Parathyroid adenoma (tissue), 2 donors: ENCODE data around the gene IMMP2L.

Experiments used
- H2AFZ ChIP-seq: fragments of 300-600 bp; sonication (generic); one replicate; pipeline ENCODE4 v1.7.0; 2017; ENCODE audit warnings: antibody characterized with exemption, mild to moderate bottlenecking
- H3K27ac ChIP-seq: fragments of 300-600 bp; sonication (generic); one replicate; pipeline ENCODE4 v1.7.0; 2017
- H3K27me3 ChIP-seq: fragments of 300-600 bp; sonication (generic); one replicate; pipeline ENCODE4 v1.7.0; 2017; ENCODE audit warnings: low read length; ENCODE audit not compliant: control insufficient read depth, insufficient read depth
- H3K36me3 ChIP-seq: fragments of 300-600 bp; sonication (generic); one replicate; pipeline ENCODE4 v1.7.0; 2017; ENCODE audit warnings: low read length; ENCODE audit not compliant: control insufficient read depth, insufficient read depth
- H3K4me1 ChIP-seq: fragments of 300-600 bp; sonication (generic); one replicate; pipeline ENCODE4 v1.7.0; 2017; ENCODE audit warnings: control low read depth
- H3K4me2 ChIP-seq: fragments of 300-600 bp; sonication (generic); one replicate; pipeline ENCODE4 v1.7.0; 2017; ENCODE audit warnings: low read length
- H3K4me3 ChIP-seq: fragments of 300-600 bp; sonication (generic); one replicate; pipeline ENCODE4 v1.7.0; 2017; ENCODE audit warnings: low read depth, low read length
- H3K79me2 ChIP-seq: fragments of 300-600 bp; sonication (generic); one replicate; pipeline ENCODE4 v1.7.0; 2017; ENCODE audit warnings: control low read depth
- H3K9ac ChIP-seq: fragments of 300-600 bp; sonication (generic); one replicate; pipeline ENCODE4 v1.7.0; 2017; ENCODE audit warnings: mild to moderate bottlenecking
- H3K9me3 ChIP-seq: fragments of 300-600 bp; sonication (generic); one replicate; pipeline ENCODE4 v1.7.0; 2017; ENCODE audit warnings: low read length; ENCODE audit not compliant: control insufficient read depth
- TF ChIP-seq, protein P1 (sequence below): fragments of 300-600 bp; sonication (generic); IDR thresholded peaks from one replicate; pipeline ENCODE4 v1.7.0; 2017; ENCODE audit warnings: antibody characterized with exemption, mild to moderate bottlenecking
- donor health status: primary hyperparathyroidism.

Gene IMMP2L

DNA sequence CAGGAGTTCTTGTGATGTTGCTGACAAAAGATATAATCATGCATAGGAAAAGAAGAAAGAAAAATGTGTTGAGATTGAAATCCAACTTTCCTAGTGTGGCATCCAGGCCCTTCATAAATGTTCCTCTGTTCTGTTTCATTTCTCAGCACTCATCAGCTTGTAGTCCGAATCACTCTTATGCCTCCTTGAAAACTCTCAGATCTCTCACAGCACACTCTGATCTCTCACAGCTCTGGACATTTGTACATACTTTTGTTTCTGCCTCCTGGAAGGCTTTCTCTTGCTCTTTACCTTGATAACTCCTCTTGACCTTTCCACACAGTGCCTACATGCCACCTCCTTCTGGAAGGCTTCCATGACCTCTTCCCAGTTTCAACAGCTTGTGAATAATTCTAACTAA is 880.4 kb downstream of the IMMP2L start:
- Histone ChIP-seq H3K9me3 (no peaks in the 10 kb centered on the region), H3K9ac (no peak overlapping the region), H3K4me3 (no peak overlapping the region), H3K27me3 (no peaks in the 10 kb centered on the region), H3K4me2 (no peak overlapping the region), H3K79me2 (no peaks in the 10 kb centered on the region), H2AFZ (no peak overlapping the region), H3K27ac (no peak overlapping the region), H3K4me1 (no peaks in the 10 kb centered on the region), H3K36me3 (no peaks in the 10 kb centered on the region)
- TF ChIP-seq, protein P1, sequence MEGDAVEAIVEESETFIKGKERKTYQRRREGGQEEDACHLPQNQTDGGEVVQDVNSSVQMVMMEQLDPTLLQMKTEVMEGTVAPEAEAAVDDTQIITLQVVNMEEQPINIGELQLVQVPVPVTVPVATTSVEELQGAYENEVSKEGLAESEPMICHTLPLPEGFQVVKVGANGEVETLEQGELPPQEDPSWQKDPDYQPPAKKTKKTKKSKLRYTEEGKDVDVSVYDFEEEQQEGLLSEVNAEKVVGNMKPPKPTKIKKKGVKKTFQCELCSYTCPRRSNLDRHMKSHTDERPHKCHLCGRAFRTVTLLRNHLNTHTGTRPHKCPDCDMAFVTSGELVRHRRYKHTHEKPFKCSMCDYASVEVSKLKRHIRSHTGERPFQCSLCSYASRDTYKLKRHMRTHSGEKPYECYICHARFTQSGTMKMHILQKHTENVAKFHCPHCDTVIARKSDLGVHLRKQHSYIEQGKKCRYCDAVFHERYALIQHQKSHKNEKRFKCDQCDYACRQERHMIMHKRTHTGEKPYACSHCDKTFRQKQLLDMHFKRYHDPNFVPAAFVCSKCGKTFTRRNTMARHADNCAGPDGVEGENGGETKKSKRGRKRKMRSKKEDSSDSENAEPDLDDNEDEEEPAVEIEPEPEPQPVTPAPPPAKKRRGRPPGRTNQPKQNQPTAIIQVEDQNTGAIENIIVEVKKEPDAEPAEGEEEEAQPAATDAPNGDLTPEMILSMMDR: no peak

DNA sequence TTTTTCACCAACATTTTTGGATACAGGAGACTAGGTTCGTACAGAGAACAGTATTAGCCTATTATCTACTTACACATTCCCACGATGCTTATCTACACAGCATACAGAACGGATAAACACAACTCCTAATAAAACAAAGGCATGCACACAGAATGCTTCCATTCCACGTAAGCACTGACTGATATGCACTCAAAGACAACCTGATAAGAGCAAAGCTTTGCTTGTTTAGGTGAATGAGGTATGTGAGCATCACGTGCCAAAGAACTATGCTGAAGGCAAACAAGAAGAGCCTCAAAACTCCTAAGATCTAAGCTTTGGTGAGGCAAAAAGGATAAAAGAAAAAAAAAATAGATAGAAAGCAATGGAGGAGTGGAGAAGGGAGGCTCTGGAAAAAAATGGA is 884.9 kb downstream of the IMMP2L start:
- H3K4me3 ChIP-seq: no peak overlapping the region
- H3K27me3 ChIP-seq: no peaks in the 10 kb centered on the region
- H3K36me3 ChIP-seq: no peaks in the 10 kb centered on the region
- no peaks in the 10 kb centered on the region for H3K9me3 ChIP-seq
- H3K4me1 ChIP-seq: no peaks in the 10 kb centered on the region
- TF ChIP-seq, protein P1: no peak
- H2AFZ ChIP-seq: no peak overlapping the region
- no peaks in the 10 kb centered on the region for H3K79me2 ChIP-seq
- H3K4me2 ChIP-seq: no peak overlapping the region
- no peak overlapping the region for H3K27ac ChIP-seq
- no peak overlapping the region for H3K9ac ChIP-seq

GRCh38 chr7:110676785-110677184 is 885.5 kb downstream of the IMMP2L start:
- no peaks in the 10 kb centered on the region for H3K4me1 ChIP-seq
- H3K4me3 ChIP-seq: no peak overlapping the region
- H3K4me2 ChIP-seq: no peak overlapping the region
- no peak overlapping the region for H3K9ac ChIP-seq
- no peak overlapping the region for H3K27ac ChIP-seq
- TF ChIP-seq, protein P1: no peak
- no peak overlapping the region for H2AFZ ChIP-seq
- H3K36me3 ChIP-seq: no peaks in the 10 kb centered on the region
- H3K79me2 ChIP-seq: no peaks in the 10 kb centered on the region
- no peaks in the 10 kb centered on the region for H3K9me3 ChIP-seq
- H3K27me3 ChIP-seq: no peaks in the 10 kb centered on the region

GRCh38 chr7:110675383-110676103 is 886.7 kb downstream of the IMMP2L start:
- Histone ChIP-seq H3K9me3 (no peaks in the 10 kb centered on the region), H3K9ac (no peak overlapping the region), H3K4me2 (no peak overlapping the region), H3K36me3 (no peaks in the 10 kb centered on the region), H3K4me3 (no peak overlapping the region), H3K4me1 (no peaks in the 10 kb centered on the region), H3K27ac (no peak overlapping the region), H3K79me2 (no peaks in the 10 kb centered on the region), H2AFZ (no peak overlapping the region), H3K27me3 (no peaks in the 10 kb centered on the region)
- TF ChIP-seq, protein P1: no peak

DNA sequence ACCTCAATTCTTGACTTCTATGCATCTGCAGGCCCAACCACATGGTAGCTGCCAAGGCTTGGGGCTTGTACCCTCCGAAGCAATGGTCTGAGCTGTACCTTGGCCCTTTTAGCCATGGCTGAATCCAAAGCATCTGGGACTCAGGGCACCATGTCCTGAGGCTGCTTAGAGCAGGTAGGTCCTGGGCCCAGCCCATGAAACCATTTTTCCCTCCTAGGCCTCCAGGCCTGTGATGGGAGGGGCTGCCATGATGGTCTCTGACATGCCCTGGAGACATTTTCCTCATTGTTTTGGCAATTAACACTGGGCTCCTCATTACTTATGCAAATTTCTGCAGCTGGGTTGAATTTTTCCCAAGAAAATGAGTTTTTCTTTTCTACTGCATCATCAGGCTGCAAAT is 889.1 kb downstream of the IMMP2L start:
- Histone ChIP-seq H3K27me3 (no peaks in the 10 kb centered on the region), H3K27ac (no peak overlapping the region), H3K9me3 (no peaks in the 10 kb centered on the region), H3K9ac (no peak overlapping the region), H2AFZ (no peak overlapping the region), H3K4me2 (no peak overlapping the region), H3K36me3 (no peaks in the 10 kb centered on the region), H3K4me1 (no peaks in the 10 kb centered on the region), H3K4me3 (no peak overlapping the region), H3K79me2 (no peaks in the 10 kb centered on the region)
- TF ChIP-seq, protein P1: no peak
